Measurements from ENCODE around the gene MRPS27.

The MRPS27 gene

GRCh38 chr5:72203251-72203845 is 116.7 kb downstream of the MRPS27 start:
- Histone ChIP-seq H3K4me3 (replicated peaks; ENCODE audit: insufficient read depth, low read length) (no peak overlapping the region), H3K27ac (replicated peaks) (no peak overlapping the region), H3K27me3 (ENCODE audit: insufficient read depth, poor library complexity, severe bottlenecking) (no peaks in the 10 kb centered on the region)
- DNase-seq (ENCODE audit: low read depth in 1 of 2, low spot score in 1 of 2), result no peak
- TF ChIP-seq CTCF (IDR thresholded peaks at IDR 0.05; ENCODE audit: insufficient read depth, low read length) (no peak), GABPA (IDR thresholded peaks at IDR 0.05; ENCODE audit: low read depth) (no peak), SPI1 (IDR thresholded peaks at IDR 0.05; ENCODE audit: borderline replicate concordance, low read depth) (no peak), REST (IDR thresholded peaks at IDR 0.05; ENCODE audit: insufficient replicate concordance, low read depth) (no peak), POLR2AphosphoS5 (IDR thresholded peaks at IDR 0.05; ENCODE audit: low read depth) (no peak)

GRCh38 chr5:72202331-72202825 is 117.7 kb downstream of the MRPS27 start:
- no peaks in the 10 kb centered on the region for H3K27me3 ChIP-seq (ENCODE audit: insufficient read depth, poor library complexity, severe bottlenecking)
- H3K4me3 ChIP-seq (replicated peaks; ENCODE audit: insufficient read depth, low read length), result no peak overlapping the region
- H3K27ac ChIP-seq (replicated peaks), result no peak overlapping the region
- TF ChIP-seq CTCF (IDR thresholded peaks at IDR 0.05; ENCODE audit: insufficient read depth, low read length) (no peak), POLR2AphosphoS5 (IDR thresholded peaks at IDR 0.05; ENCODE audit: low read depth) (no peak), REST (IDR thresholded peaks at IDR 0.05; ENCODE audit: insufficient replicate concordance, low read depth) (no peak), SPI1 (IDR thresholded peaks at IDR 0.05; ENCODE audit: borderline replicate concordance, low read depth) (no peak), GABPA (IDR thresholded peaks at IDR 0.05; ENCODE audit: low read depth) (no peak)
- DNase-seq (ENCODE audit: low read depth in 1 of 2, low spot score in 1 of 2), result no peak

- TF ChIP-seq REST (IDR thresholded peaks at IDR 0.05; ENCODE audit: insufficient replicate concordance, low read depth) (no peak), CTCF (IDR thresholded peaks at IDR 0.05; ENCODE audit: insufficient read depth, low read length) (no peak), POLR2AphosphoS5 (IDR thresholded peaks at IDR 0.05; ENCODE audit: low read depth) (no peak), SPI1 (IDR thresholded peaks at IDR 0.05; ENCODE audit: borderline replicate concordance, low read depth) (no peak), GABPA (IDR thresholded peaks at IDR 0.05; ENCODE audit: low read depth) (no peak)
- Histone ChIP-seq H3K27ac (replicated peaks) (no peak overlapping the region), H3K4me3 (replicated peaks; ENCODE audit: insufficient read depth, low read length) (no peak overlapping the region), H3K27me3 (ENCODE audit: insufficient read depth, poor library complexity, severe bottlenecking) (no peaks in the 10 kb centered on the region)
- no peak for DNase-seq (ENCODE audit: low read depth in 1 of 2, low spot score in 1 of 2)
These were observed 120.4 kb downstream of the MRPS27 start for GRCh38 chr5:72199681-72200080.
